Activated CD4-positive, alpha-beta T cell treated with anti-CD3 and anti-CD28 coated beads, Interleukin-2, amount 10 ng/mL, durations not matched to agents 24 days and 14 days (primary cell): Measurements from ENCODE around the gene GAGE13. TPM values are rescaled to one million over a fixed set of nuclear protein-coding genes. Genes with fewer than 3 reads are reported as not detected.

Experiments used
- total RNA-seq: library from RNA; stranded (reverse); gene quantifications from 2 replicates; pipeline ENCODE4 v1.2.3, GENCODE V29; 2022

GAGE13 gene
- total RNA-seq, 1 donor from 2014 or later: not detected

Other genes starting within 250 kb of the GAGE13 start
- 24.7 TPM in 2 replicates for gene GPKOW, start 207.8 kb upstream of the GAGE13 start, total RNA-seq
- gene MAGIX, start 168.8 kb upstream of the GAGE13 start, total RNA-seq: 0.96 and 1.1 TPM in 2 replicates
- gene PLP2, start 159.7 kb upstream of the GAGE13 start, total RNA-seq: 84.4 and 91.4 TPM in 2 replicates
- gene PRICKLE3, start 145.2 kb upstream of the GAGE13 start, total RNA-seq: 21.9 and 22.7 TPM in 2 replicates
- 4.9 and 5.3 TPM in 2 replicates for gene SYP, start 131.4 kb upstream of the GAGE13 start, total RNA-seq
- gene CACNA1F, start 98.2 kb upstream of the GAGE13 start, total RNA-seq: 0.07 and 0.14 TPM in 2 replicates
- gene CCDC22, start 96.1 kb upstream of the GAGE13 start, total RNA-seq: 25.6 and 25.8 TPM in 2 replicates
- gene FOXP3, start 66.9 kb upstream of the GAGE13 start, total RNA-seq: 13.1 and 14.2 TPM in 2 replicates
- gene PPP1R3F, start 61.8 kb upstream of the GAGE13 start, total RNA-seq: 6.3 and 8.3 TPM in 2 replicates
- not detected in 2 replicates for gene GAGE10, start 27.9 kb upstream of the GAGE13 start, total RNA-seq
- not detected in 2 replicates for gene GAGE12J, start 9.5 kb upstream of the GAGE13 start, total RNA-seq
- gene GAGE12C, start 200.6 kb downstream of the GAGE13 start, total RNA-seq: not detected in 2 replicates
- not detected in 2 replicates for gene GAGE12D, start 210.2 kb downstream of the GAGE13 start, total RNA-seq
- not detected in 2 replicates for gene GAGE12E, start 219.7 kb downstream of the GAGE13 start, total RNA-seq
- not detected in 2 replicates for gene GAGE12F, start 229.3 kb downstream of the GAGE13 start, total RNA-seq
- gene GAGE12G, start 238.8 kb downstream of the GAGE13 start, total RNA-seq: not detected in 2 replicates
- not detected in 2 replicates for gene GAGE12H, start 248.4 kb downstream of the GAGE13 start, total RNA-seq